Activated CD4-positive, alpha-beta T cell treated with anti-CD3 and anti-CD28 coated beads, Interleukin-2, amount 10 ng/mL, durations not matched to agents 7 days and 5 days (primary cell): ENCODE results near the gene INO80. TPM values are rescaled to one million over a fixed set of nuclear protein-coding genes. Genes with fewer than 3 reads are reported as not detected.

Source experiments
- CTCF ChIA-PET: fragments of 350-600 bp; sonication (Branson Sonifier 250); formaldehyde crosslinking; loops from one replicate; lab custom pipeline; 2021; ENCODE audit warnings: antibody characterized with exemption; lab: Charles Lee
- POLR2A ChIA-PET: fragments of 350-600 bp; sonication (Branson Sonifier 250); formaldehyde crosslinking; loops from one replicate; lab custom pipeline; 2021; ENCODE audit warnings: antibody characterized with exemption; lab: Charles Lee
- DNase-seq: peaks from one replicate; pipeline ENCODE4 v3.0.0-alpha.2; 2020
- H3K27ac Mint-ChIP-seq: one replicate; pipeline ENCODE4 v1.8.0; 2021; ENCODE audit warnings: mild to moderate bottlenecking, moderate library complexity, mixed read lengths
- H3K27me3 Mint-ChIP-seq: one replicate; pipeline ENCODE4 v1.8.0; 2021; ENCODE audit warnings: mixed read lengths
- H3K36me3 Mint-ChIP-seq: one replicate; pipeline ENCODE4 v1.8.0; 2021; ENCODE audit warnings: low read depth, mixed read lengths
- H3K4me1 Mint-ChIP-seq: one replicate; pipeline ENCODE4 v1.8.0; 2021; ENCODE audit warnings: mixed read lengths
- H3K4me3 Mint-ChIP-seq: one replicate; pipeline ENCODE4 v1.8.0; 2021; ENCODE audit warnings: mild to moderate bottlenecking, moderate library complexity, mixed read lengths
- H3K9me3 Mint-ChIP-seq: one replicate; pipeline ENCODE4 v1.8.0; 2021; ENCODE audit warnings: mixed read lengths
- total RNA-seq, 2 experiments: library from RNA; stranded (reverse); gene quantifications; one replicate each; pipeline ENCODE4 v1.2.3, GENCODE V29; 2021

INO80 gene
- total RNA-seq, 2 experiments from 2014 or later = 24.5 to 26.2 TPM

- DNase-seq = no peak
- ChIA-PET POLR2A (no interaction called here), CTCF (no interaction called here)
- no peaks in the 10 kb centered on the region for H3K27me3 Mint-ChIP-seq
- H3K27ac Mint-ChIP-seq = no peak overlapping the region
- peaks cover 16% of the 10 kb centered on the region for H3K36me3 Mint-ChIP-seq
- peaks cover 9% of the 10 kb centered on the region for H3K4me1 Mint-ChIP-seq
- no peak overlapping the region for H3K4me3 Mint-ChIP-seq
- no peaks in the 10 kb centered on the region for H3K9me3 Mint-ChIP-seq
These were observed 87.2 kb downstream of the INO80 start for GRCh38 chr15:41028853-41029252.

- no peak overlapping the region for H3K4me3 Mint-ChIP-seq
- no peaks in the 10 kb centered on the region for H3K27me3 Mint-ChIP-seq
- H3K9me3 Mint-ChIP-seq = no peaks in the 10 kb centered on the region
- ChIA-PET POLR2A (no interaction called here), CTCF (interaction anchor here (1.0 to 1.3 kb wide), 6 partner anchors 14 to 206 kb away, joined by 3 to 5 read pairs (median 4); partner anchors contain the start of gene CHP1)
- peaks cover 19% of the 10 kb centered on the region for H3K36me3 Mint-ChIP-seq
- no peak overlapping the region for H3K27ac Mint-ChIP-seq
- DNase-seq = no peak
- H3K4me1 Mint-ChIP-seq = no peaks in the 10 kb centered on the region
These were observed 90.7 kb downstream of the INO80 start for GRCh38 chr15:41025393-41025792.

DNA sequence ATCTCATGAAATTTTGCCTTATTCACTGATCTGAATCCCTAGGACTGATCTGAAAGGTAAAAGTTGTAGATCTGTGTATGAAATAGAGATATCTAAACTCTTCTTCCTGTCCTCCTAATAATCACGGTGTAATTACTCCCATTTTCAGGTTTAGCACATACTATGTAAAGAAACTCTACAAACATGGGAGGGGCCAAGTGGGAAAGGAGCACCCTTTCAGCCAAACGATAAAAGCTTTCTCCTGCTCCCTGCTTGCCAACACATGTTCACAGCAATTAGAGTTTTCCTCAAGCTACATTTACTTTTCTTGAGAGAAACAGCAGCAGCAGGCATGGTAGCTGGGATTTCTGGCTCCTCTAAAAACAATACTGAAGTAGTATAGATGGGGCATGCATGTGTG, 91.2 kb downstream of the INO80 start:
- Mint-ChIP-seq H3K4me3 (no peak overlapping the region), H3K27ac (no peak overlapping the region), H3K36me3 (peaks cover 22% of the 10 kb centered on the region), H3K9me3 (no peaks in the 10 kb centered on the region), H3K27me3 (no peaks in the 10 kb centered on the region), H3K4me1 (no peaks in the 10 kb centered on the region)
- DNase-seq = no peak
- CTCF ChIA-PET = interaction anchor here (1.0 to 1.3 kb wide), 4 partner anchors 14 to 121 kb away, joined by 3 to 5 read pairs (median 4); no protein-coding TSS in a partner anchor
- POLR2A ChIA-PET = no interaction called here

DNA sequence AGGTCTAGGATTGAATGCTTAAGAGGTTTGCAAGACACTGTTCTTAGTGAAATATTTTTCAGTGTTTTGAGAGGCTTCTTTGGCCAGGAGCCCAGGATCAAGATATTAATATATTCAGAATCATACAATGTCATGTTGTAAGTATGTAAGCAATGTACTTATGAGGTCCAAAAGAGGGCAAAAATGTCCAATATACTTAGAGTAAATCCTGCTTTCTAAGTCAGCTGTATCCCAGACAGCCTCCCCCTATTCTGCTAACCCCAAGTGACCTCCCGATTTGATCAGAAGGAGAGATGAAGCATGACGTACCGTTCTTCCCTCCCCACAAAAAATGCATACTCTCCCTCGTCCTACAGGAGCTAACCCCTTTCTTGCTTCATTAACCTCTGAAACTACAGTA, 91.9 kb downstream of the INO80 start:
- CTCF ChIA-PET = interaction anchor here (1.2 to 1.3 kb wide), 2 partner anchors 117 to 120 kb away, joined by 3 to 4 read pairs; no protein-coding TSS in a partner anchor
- POLR2A ChIA-PET = no interaction called here
- Mint-ChIP-seq H3K27ac (peak overlapping the region; percentile 19), H3K4me3 (no peak overlapping the region), H3K36me3 (peaks cover 26% of the 10 kb centered on the region), H3K9me3 (no peaks in the 10 kb centered on the region), H3K27me3 (no peaks in the 10 kb centered on the region), H3K4me1 (no peaks in the 10 kb centered on the region)
- DNase-seq = no peak

GRCh38 chr15:41022487-41023090, 93.5 kb downstream of the INO80 start:
- DNase-seq = peak; percentile 52
- Mint-ChIP-seq H3K4me3 (no peak overlapping the region), H3K27me3 (no peaks in the 10 kb centered on the region)

GRCh38 chr15:41020829-41021228, 95.3 kb downstream of the INO80 start:
- Mint-ChIP-seq H3K36me3 (peaks cover 32% of the 10 kb centered on the region), H3K27me3 (no peaks in the 10 kb centered on the region), H3K4me1 (peaks cover 13% of the 10 kb centered on the region), H3K27ac (no peak overlapping the region), H3K9me3 (no peaks in the 10 kb centered on the region), H3K4me3 (no peak overlapping the region)
- DNase-seq = no peak
- ChIA-PET POLR2A (no interaction called here), CTCF (interaction anchor here (0.9 to 2.0 kb wide), 4 partner anchors 13 to 127 kb away, joined by 3 to 8 read pairs (median 4); partner anchors contain the start of gene VPS18)

More at GRCh38 chr15:41022487-41023090, 93.5 kb downstream of the INO80 start:
- ChIA-PET CTCF (interaction anchor here (0.8 to 2.0 kb wide), 11 partner anchors 11 to 120 kb away, joined by 3 to 8 read pairs (median 4); no protein-coding TSS in a partner anchor), POLR2A (no interaction called here)
- Mint-ChIP-seq H3K27ac (no peak overlapping the region), H3K4me1 (peaks cover 3% of the 10 kb centered on the region), H3K9me3 (no peaks in the 10 kb centered on the region), H3K36me3 (peaks cover 33% of the 10 kb centered on the region)

GRCh38 chr15:41020311-41020710, 95.8 kb downstream of the INO80 start:
- Mint-ChIP-seq H3K27me3 (no peaks in the 10 kb centered on the region), H3K9me3 (no peaks in the 10 kb centered on the region), H3K36me3 (peaks cover 33% of the 10 kb centered on the region), H3K27ac (no peak overlapping the region), H3K4me3 (no peak overlapping the region), H3K4me1 (peaks cover 13% of the 10 kb centered on the region)
- ChIA-PET POLR2A (interaction anchor here (0.6 kb wide), 1 partner anchor 1759 kb away, joined by 4 read pairs; no protein-coding TSS in a partner anchor), CTCF (interaction anchor here (1.3 to 1.7 kb wide), 2 partner anchors 16 to 126 kb away, joined by 4 read pairs; partner anchors contain the start of gene VPS18)
- no peak for DNase-seq

DNA sequence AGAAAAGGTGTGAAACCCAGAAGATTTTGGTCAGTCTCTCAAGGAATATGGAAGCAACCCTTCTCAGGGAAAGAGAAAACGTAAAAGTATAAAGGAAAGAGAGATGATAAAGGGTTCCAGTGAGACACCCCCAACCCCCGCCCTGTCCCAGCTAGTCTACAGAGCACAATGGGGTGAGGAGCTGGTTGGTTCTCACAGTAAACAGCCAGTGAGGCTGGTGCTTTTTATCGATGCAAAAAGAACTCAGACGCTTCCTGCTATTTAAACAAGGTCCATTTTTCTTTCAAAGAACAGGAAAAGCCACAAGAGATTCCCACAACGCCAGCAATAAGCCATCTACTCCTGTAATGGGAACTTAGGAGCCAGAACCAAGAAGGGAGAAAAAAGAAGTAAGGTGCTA, 96.9 kb downstream of the INO80 start:
- peaks cover 13% of the 10 kb centered on the region for H3K4me1 Mint-ChIP-seq
- DNase-seq = no peak
- H3K36me3 Mint-ChIP-seq = peaks cover 43% of the 10 kb centered on the region
- ChIA-PET POLR2A (no interaction called here), CTCF (interaction anchor here (0.5 to 2.3 kb wide), 6 partner anchors 12 to 381 kb away, joined by 3 to 8 read pairs (median 4); partner anchors contain the start of gene VPS18)
- no peaks in the 10 kb centered on the region for H3K27me3 Mint-ChIP-seq
- H3K27ac Mint-ChIP-seq = no peak overlapping the region
- H3K9me3 Mint-ChIP-seq = no peaks in the 10 kb centered on the region
- H3K4me3 Mint-ChIP-seq = no peak overlapping the region

GRCh38 chr15:41018534-41018933, 97.5 kb downstream of the INO80 start:
- no peak overlapping the region for H3K4me3 Mint-ChIP-seq
- DNase-seq = no peak

GRCh38 chr15:41017066-41017735, 98.9 kb downstream of the INO80 start:
- no peaks in the 10 kb centered on the region for H3K9me3 Mint-ChIP-seq
- peak overlapping the region; percentile 80 for H3K27ac Mint-ChIP-seq
- POLR2A ChIA-PET = no interaction called here
- H3K27me3 Mint-ChIP-seq = no peaks in the 10 kb centered on the region
- peaks cover 13% of the 10 kb centered on the region for H3K4me1 Mint-ChIP-seq
- no peak for DNase-seq
- H3K4me3 Mint-ChIP-seq = no peak overlapping the region
- H3K36me3 Mint-ChIP-seq = peaks cover 48% of the 10 kb centered on the region
- CTCF ChIA-PET = interaction anchor here (0.6 to 1.1 kb wide), 3 partner anchors 9 to 155 kb away, joined by 3 read pairs; no protein-coding TSS in a partner anchor

More at GRCh38 chr15:41018534-41018933, 97.5 kb downstream of the INO80 start:
- H3K36me3 Mint-ChIP-seq = peaks cover 42% of the 10 kb centered on the region
- H3K9me3 Mint-ChIP-seq = no peaks in the 10 kb centered on the region
- H3K27me3 Mint-ChIP-seq = no peaks in the 10 kb centered on the region
- peaks cover 13% of the 10 kb centered on the region for H3K4me1 Mint-ChIP-seq
- H3K27ac Mint-ChIP-seq = no peak overlapping the region
- ChIA-PET POLR2A (no interaction called here), CTCF (interaction anchor here (0.5 to 2.3 kb wide), 6 partner anchors 11 to 124 kb away, joined by 3 to 8 read pairs (median 3); partner anchors contain the start of gene VPS18)

DNA sequence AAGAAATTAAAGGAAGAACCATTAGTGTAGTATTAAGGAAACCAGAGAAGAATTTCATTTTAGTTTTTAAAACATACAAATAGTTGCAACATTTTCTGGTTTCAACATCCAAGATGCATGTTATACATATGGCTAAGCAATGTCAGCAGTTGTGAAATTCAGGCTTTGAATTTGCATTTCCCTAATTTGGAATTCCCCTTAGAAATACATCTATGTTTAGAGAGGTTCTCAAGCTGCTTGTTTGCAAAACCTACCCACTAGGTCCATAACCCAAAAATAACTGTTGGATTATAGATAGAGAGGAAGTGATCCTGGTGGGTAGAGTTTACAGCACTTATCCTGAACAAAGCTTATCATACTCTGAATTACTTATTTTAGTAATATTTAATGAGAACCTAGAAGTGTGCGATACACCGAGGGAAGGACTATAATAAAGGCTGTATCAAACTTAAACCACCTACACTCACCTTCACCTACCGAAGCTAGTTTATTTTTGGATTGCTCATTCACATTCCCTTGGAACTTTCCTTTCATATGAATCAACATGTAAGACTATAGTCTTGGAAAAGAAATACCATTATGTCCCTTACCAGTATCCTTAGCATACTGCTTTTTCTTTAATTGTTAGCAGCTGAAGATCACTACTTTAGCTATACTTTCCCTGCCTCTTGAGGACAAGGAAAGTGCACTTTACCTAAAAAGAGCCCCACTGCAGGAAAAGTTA, 102.2 kb downstream of the INO80 start:
- Mint-ChIP-seq H3K4me1 (peaks cover 13% of the 10 kb centered on the region), H3K27ac (no peak overlapping the region), H3K36me3 (peaks cover 40% of the 10 kb centered on the region), H3K9me3 (no peaks in the 10 kb centered on the region), H3K4me3 (no peak overlapping the region), H3K27me3 (no peaks in the 10 kb centered on the region)
- no peak for DNase-seq
- POLR2A ChIA-PET = no interaction called here
- CTCF ChIA-PET = no interaction called here

GRCh38 chr15:41011055-41011815, 104.8 kb downstream of the INO80 start:
- ChIA-PET CTCF (interaction anchor here (1.2 kb wide), 2 partner anchors 11 to 14 kb away, joined by 3 to 5 read pairs; no protein-coding TSS in a partner anchor), POLR2A (interaction anchor here (0.6 to 0.7 kb wide), 2 partner anchors 60 to 267 kb away, joined by 5 to 9 read pairs; no protein-coding TSS in a partner anchor)
- no peaks in the 10 kb centered on the region for H3K9me3 Mint-ChIP-seq
- H3K36me3 Mint-ChIP-seq = peaks cover 36% of the 10 kb centered on the region
- no peak overlapping the region for H3K4me3 Mint-ChIP-seq
- H3K27ac Mint-ChIP-seq = no peak overlapping the region
- no peaks in the 10 kb centered on the region for H3K4me1 Mint-ChIP-seq
- H3K27me3 Mint-ChIP-seq = no peaks in the 10 kb centered on the region
- DNase-seq = no peak
